ENCODE measurements around the gene DLG5.

The DLG5 gene

DNA sequence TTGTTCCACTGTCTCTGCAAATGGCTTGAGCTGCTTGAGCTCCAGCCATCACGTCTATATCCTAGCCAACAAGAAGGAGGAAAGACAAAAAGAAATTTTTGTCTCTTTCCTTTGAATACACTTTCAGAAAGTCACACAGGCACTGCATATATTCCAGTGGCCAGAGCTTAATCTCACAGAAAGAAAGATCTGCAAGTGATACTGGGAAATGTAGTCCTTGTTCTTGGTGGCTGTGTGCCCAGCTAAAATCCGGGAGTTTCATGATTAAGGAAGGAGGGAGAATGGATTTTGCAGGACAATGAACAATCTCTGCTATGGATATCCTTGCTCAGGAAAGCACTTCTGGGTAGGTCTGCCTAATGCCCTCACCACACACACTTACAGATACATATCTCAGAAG lies 19.5 kb upstream of the DLG5 start:
- no peak for DNase-seq

DNA sequence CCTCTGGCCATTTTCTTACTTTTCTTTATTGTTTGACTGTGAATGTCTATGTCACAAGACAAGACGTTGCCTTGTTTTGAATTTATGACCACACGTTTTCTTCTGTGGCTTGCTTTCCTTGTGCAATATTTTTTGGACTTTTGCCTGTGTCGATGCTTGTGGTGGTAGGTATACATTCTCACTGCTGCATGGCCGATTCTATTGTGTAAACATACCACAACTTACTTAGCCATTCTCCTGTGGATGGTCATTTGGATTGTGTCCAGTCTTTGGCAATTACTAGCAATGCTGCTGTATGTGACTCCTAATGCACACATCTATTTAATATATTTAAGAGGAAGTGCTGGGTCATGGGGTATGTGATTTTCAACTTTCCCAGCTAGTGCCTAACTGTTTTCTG lies 18.0 kb upstream of the DLG5 start:
- DNase-seq, result no peak

DNA sequence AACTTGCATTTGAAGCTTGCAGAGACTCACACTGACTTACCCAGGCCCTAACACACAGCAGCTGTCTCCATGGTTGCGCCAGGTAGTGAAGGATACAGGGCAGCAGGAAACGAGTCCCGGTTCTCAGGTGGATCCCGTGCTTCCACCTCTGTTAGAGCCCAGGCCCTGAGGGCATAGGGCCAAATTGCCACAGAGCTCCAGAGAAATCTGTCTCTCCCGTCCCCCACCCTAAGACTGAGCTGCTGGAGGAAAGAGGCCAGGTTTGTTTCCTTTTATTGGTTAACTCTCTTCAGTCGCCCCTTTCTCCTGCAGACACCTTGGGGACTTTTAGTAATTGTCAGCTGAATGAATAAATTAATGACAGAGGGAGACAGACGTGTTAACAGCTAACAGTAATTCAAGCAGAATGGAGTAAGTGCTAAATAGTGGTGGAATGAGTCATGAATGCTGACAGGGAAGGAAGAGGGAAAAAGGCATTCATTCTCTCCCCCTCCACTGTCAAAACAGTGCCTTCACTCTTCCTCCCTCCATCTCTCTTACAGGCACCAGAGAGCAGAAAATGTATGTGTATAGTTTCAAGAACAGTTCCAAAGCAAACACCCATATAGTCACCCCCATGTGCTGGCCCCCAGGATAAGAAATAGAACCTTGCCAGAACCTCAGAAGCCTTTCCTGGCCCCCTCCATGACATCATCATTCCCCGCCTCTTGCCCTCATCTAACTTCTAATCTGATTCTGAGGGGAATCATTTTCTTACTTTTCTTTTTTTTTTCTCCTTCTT lies 16.8 kb upstream of the DLG5 start:
- peak; percentile 15 for DNase-seq

DNA sequence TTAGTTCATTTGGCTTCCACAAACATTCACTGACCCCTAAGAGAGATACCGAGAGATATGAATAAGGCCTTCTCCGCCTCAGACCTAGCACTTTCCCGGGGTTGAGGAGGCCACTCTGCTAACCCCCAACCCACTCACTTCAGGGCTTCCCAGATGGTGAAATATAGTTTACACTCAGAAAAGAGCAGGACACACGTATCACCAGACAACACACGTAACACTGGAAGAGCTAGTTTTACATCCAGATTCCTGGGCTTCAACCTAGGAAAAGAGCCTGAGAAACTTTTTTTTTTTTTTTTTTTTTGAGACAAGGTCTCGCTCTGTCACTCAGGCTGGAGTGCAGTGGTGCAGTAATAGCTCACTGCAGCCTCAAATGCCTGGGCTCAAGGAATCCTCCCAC lies 15.2 kb upstream of the DLG5 start:
- no peak for DNase-seq

DNA sequence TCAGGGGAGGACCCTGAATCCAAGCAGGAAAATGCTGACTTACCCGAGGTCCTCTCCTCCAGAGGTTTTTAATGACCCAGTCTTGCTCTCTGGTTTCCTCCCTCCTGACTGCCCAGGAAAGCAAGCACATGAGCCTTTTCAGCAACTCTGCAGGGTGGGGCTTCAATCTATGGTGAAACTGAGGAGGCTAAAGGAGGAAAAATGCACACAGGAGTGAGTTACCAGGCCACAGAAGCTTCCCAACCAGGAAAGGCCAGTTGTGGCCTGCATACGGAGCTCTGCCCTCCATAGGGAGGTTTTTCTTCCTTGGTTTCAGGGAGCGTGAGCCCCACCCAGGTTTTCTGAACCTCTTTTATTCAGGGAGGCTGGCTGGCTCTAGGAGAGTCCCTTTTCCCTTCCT lies 14.1 kb upstream of the DLG5 start:
- DNase-seq, result no peak

DNA sequence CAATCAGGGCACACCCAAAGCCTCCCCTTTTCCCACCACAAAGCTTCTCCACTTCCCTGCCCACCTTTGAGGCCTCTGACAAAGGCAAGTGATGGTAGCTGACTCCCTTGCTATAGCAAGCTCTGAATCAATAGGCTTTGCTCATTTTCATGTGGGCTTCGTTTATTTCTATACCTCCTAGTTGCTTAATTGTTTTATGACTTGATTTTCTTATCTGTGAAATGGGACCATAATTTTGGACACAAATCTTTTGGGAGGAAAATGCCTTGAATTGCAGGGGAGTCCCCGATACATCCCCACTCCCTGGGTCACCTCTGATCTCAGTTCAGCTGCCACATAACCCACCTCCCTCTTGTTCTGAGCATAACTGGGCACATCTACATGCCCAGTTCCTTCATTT lies 13.7 kb upstream of the DLG5 start:
- no peak for DNase-seq

DNA sequence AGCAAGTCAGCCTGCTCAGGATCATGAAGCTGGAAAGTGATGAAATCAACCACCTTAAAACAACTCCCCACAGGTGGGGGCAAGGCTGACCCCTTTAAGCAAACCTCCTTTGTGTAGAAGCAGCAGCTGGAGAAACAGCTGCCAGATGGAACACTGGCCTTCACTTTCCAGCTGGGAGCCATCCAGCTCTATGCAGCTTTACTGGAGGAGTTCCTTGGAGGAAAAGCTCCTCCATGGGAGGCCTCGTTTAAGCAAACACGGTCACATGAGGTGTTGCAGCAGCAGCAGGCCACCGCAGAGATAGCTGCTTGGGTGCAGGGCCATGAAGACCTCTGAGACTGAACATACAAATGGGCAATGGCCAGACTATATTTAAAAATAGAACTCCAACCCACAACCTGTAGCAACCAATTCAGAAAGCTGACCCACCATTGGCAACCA lies 13.0 kb upstream of the DLG5 start:
- no peak for DNase-seq

DNA sequence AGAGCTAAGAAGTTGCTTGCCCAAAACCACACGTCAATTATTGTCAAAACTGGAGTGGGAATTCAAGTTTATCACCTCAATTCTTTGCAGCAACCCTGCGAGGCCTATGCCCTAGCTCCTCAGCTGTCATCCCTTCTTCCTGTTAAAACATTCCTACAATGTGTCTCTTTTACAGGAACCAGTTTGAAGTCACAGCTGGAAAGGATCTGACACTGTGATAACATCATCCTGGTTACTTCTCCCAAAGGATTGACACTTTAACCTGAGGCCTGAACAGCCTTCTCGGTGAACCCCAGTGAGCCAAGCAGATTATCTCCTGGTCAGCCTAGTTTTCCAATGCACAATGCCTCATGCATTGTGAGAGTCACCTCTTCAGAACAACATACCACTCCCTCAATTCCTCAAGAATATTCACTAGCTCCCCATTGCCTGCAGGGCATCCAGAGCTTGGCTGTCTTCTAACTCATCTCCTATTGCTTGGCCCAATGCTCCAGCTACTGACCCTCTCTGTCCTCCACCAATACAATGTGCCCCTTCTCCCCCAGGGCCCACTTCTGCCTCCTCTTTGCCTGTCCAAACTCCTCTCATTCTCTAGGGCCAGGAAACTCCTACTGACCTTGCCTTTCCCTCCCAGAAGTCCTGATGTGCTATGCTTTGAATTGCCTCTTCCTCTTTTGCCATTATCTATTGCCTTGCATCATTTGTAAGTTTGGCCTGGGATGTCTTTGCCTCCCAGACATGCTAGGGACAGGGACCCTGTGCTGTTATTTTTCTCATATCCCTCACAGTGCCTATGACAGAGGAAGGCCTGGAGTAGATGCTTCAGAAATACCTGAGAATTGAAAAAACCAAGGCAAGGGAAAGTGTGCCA lies 10.4 kb upstream of the DLG5 start:
- no peak for DNase-seq

DNA sequence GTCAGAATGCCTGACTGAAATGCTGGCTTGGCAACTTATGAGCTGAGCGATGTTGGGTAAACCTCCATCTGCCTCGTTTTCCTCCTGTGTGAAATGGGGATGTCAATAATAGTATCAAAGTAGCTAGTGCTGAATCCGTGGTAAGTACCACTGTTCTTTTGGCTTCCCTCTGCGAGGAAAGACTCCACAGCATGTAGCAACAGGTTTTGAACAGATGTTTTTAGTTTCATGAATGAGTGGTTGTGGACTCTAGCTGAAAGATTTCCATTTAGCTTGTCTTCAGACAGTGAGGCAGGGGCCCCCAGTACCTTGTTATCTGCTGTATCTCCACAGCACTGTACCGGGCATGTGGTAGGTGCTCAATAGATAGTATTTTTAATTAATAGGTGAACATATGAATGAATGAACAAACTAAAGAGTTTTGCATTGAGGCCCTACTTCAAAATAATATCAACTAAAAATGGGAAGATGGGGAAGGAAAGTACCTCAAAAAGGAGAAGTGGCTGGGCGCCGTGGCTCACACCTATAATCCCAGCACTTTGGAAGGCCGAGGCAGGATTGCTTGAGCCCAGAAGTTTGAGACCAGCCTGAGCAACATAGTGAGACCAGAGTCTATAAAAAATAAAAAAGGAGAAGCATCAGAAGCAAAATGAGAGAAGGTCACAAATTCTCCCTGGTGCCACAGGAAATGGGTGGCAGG lies 5.6 kb upstream of the DLG5 start:
- DNase-seq, result no peak

DNA sequence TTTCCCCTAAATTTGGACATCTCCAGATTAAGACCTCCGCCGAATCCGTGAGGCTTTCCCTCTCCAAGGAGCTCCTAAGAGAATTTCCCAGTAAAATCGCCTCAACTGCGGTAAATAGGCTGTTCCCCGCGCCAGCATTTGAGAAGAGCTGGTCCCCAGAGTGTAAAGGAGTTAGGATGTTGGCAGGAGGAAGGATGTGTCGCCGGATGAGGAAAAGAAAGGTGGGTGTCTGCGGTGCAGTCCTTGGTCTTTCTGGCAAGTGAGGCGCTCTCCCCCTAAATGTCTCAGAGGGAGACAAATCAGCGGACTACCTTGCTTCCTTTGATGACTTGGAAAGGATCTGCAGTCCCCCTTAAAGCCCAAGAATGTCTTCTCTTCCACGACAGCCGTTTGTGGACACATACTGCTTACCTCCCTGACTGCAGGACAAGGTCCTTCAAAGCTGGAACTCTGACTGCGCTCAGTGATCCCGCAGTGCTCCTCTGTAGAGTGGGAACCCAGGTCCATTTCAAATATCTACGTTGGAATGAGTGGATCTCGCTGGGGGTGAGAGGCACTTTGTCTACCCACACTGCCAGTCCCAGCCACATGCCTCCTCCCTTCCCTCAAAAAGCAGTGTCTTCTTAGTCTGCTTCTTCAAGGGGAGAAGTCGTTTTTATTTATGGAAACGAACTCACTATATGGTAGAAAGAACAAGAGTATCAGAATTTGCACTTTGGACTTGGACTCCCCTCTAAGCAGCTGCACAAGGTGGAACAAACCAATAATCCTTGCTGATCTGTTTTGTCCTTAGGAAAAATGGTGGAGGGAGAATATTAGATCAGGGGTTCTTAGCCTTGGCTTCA lies 1.1 kb upstream of the DLG5 start:
- no peak for DNase-seq

DNA sequence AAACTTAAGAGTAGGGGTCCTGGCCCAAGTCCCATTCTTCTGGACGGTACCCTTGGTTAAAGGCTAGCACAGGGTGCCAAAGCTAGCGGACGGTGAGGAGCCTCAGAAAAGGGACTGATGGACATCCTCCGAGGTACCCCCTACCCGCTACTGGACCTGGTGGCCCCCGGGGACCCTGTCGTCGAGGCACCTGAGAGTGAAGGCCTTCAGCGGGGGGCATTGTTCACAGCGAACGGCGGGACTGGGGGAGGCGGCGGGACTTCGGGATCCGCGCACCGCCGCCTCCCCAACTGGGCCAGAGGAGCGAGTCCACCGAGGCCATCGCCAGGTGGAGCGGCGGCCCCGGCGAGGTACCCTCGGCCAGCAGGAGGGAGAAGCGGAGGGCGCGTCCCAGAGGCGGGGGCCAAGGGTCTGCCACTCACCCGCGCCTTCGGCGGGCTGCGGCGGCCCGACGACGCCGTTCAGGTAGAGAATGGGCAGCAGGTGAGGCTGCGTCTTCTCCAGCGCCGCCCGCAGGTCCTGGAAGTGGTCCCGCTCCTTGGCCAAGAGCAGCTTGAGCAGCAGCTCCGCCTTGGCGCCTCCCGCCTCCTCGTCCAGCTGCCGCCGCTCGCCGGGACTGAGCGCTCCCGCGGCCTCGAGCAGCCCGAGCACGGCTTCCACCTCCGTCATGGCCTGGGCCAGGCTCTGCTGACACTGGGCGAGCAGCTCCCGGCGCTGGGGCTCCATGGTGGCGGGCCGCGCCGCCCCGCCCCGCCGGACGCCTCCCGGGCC lies 575 bp downstream of the DLG5 start:
- DNase-seq, result no peak

DNA sequence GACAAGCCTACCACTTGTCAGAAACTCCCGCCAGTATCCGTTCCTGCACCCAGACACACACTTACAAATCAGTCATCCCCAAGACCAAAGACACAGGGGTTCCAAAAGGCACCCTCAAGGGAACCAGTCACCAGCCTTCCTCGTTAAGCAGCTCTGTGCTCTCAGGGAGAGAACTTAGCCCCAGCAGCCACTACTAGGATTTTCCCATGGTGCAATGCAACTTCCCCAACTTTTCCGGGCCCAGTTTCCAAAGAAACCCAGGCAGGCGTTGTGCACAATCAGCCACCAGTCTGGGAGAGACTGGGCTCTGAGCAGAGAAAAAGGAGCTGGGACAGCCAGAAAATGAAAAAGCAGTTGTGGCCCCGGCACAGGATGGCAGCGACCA lies 1.2 kb downstream of the DLG5 start:
- DNase-seq, result no peak

DNA sequence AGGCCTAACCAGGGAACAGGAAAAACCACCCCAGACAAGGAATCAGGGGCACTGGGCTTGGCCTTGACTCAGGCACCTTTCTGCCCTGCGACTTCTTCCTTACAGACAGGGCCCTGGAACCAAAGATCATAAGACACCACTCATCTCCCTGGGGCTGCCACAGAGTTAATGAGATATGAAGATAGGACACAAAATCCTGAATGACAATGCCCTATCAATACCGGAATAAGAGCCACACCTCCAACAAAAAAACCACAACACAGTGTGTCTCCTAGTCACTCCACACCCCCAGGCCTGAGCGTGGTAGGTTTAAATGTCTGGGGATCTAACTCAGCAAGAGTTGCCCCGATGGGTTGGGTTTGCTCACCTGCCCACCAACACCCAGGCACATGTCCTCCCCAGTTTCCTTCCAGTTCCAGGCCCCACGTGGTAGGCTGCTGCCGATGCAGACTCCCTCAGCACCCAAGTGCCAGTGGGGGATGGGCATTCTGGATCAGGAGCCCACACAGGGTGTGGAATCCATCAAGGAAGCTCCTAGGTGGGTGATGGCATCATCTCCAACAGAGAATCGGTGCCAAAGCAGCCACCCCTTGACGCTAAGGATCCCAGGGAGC lies 3.9 kb downstream of the DLG5 start:
- no peak for DNase-seq

DNA sequence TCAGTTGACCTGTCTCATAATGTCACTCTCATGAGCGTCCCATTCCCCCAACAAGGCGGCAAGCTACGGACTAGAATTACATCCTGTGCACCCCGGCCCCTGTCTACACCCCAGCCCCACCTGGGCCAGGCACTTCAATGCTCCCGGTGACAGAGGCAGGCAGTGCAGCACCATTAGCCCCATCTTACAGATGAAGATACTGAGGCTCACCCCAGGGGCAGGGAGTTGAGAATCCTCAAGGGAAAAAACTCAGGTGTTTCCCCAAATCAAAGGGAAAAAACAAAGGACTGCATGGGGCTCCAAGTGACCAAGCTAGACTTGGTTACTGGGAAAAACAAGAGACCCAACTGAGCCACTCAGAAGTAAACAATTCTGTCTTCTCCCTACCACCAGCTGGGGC lies 4.5 kb downstream of the DLG5 start:
- no peak for DNase-seq

DNA sequence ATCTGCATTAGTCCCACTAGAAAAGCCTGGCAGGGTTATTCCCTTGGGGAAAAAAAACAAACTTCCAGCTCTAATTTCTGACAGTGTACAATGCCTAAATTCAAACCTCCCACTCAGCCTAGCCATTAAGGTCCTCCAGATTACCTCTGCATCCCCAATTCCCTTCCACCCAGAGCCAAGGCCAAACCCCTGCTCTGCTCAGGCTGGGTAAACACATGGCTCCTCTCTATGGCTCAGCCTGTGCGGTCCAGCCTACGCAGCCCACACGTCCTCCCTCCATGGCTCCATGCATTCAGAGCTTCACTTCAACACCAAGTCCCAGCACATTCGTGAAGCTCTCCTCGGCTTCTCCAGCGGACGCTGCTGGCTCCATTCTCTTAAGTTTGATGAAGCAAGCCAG lies 5.2 kb downstream of the DLG5 start:
- no peak for DNase-seq

DNA sequence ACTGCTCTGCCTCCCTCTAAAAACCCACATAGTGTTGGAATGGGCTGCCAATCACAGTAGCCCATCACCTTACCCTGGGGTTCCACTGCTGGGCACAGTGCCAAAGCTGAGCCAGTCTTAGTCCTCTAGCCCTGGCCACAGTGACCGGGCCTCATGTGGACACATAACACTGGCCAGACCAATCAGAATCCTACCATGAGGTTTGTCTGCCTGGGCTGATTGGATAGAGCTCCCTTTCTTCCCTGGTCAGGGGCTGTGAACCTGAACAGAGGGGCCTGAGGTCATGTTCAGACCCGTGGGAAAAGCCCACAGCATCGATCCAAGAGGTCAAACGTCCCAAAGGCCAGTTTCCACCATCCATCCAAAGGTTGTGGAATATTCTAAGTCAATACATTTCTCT lies 6.1 kb downstream of the DLG5 start:
- DNase-seq, result no peak

DNA sequence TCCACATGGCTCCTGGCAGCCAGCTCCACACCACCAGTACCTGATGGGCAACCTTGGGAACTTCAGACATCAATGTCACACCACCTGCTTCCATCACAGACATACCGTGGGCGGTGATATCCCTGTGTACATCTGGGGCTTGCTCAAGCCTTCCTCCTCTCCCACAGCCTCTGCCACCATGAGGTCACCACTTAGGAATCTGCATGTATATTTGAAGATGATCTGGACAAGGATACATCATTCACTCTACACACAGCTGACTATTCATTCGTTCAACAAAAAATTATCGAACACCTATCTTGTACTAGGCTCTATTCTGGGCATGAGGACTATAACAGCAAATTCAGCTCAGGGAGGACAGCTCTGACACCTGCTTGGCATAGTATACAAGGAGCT lies 6.8 kb downstream of the DLG5 start:
- no peak for DNase-seq

DNA sequence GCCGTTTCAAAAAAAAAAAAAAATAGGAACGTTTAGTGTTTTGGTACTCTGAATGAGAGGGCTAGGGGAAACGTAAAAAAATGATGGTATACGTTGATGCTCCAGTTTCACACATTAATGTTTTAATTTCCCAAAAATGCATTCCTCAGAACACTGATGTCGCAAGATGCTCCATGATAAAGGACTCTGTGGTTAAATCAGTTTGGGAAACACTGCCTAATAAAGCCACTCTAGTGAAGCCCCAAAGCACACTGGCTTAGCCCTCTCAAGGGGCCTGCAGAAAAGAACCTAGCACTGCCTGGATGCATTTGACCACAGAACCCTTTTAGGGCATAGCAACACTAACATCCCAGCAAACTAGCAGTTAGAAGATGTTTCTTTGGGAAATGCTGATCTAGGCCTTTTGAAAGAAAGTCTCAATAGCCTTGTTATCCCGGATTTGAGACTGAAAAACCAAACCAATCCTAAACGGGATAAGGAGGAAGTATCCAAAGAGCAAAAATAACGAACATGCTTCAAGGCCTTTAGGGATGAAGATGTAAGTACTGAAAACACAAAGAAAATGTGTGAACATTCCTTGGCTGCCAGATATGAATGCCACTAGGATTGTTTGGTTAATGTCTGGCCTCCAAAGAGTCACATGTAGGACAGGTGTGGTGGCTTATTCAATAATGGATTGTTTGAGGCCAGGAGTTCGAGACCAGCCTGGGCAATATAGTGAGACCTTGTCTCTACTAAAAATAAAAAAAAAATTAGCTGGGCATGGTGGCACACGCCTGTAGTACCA lies 11.0 kb downstream of the DLG5 start:
- no peak for DNase-seq

DNA sequence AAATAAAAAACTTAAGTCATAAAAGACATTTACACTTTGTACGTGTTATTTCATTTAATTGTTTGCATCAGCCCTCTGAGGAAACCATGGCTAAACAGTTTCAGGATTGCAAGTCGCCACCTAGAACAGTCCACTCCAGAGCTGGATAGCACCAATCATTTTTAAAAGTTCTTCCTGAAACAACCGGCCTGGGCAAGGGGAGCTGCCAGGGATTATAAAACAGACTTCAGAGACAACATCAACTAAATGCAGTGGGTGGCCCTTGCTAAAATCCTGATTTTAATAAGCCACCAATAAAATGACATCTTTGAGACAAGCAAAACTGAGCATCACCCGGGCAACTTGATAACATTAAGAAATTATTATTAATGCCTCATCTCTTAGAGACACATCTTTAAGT lies 13.5 kb downstream of the DLG5 start:
- DNase-seq, result no peak

DNA sequence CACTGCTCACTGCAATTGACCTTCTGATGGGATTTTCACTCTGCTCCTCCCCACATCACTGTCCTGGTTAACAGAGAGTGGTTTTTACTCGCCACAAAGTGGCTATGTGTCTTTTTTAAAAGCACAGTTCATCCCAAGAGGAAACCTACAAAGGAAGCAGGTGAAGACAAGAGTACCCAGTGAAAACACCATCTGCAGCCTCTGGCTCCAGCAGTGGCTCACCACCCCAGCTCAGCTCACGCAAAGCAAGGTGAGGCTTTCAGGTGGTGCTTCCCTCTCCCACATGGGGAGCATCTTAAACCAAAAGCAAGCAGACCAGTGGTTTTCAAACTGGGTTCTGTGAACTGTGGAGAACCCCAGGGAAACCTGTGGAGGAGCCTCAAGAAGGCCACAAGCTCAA lies 14.0 kb downstream of the DLG5 start:
- DNase-seq, result no peak
